ENCODE measurements around the gene PPIP5K2. TPM values are rescaled to one million over a fixed set of nuclear protein-coding genes. Genes with fewer than 3 reads are reported as not detected.

The PPIP5K2 gene
- total and polyA plus RNA-seq, 9 donors = 17.8 to 63.3 (median 45.4) TPM

DNA sequence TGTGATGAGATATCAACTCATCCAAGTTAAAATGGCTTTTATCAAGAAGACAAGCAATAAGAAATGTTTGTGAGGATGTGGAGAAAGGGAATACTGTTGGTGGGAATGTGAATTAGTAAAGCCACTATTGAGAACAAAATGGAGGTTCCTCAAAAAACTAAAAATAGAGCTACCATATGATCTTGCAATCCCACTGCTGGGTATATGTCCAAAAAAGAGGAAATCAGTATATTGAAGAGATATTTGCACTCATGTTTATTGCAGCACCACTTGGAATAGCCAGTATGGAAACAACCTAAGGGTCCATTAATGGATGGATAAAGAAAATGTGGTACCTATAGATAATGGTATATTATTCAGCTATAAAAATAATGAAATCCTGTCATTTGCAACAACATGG is 25.1 kb downstream of the PPIP5K2 start:
- Histone ChIP-seq H3K36me3 (no peaks in the 10 kb centered on the region), H3K9me3 (no peaks in the 10 kb centered on the region), H3K4me3 (no peak overlapping the region), H3K4me1 (ENCODE audit: insufficient read depth) (no peaks in the 10 kb centered on the region), H3K27ac (no peak overlapping the region), H3K27me3 (no peaks in the 10 kb centered on the region)
- no peak for DNase-seq
- TF ChIP-seq EP300 (IDR thresholded peaks at IDR 0.05) (no peak), POLR2A (IDR thresholded peaks at IDR 0.05) (no peak)
- TF ChIP-seq, protein P1, sequence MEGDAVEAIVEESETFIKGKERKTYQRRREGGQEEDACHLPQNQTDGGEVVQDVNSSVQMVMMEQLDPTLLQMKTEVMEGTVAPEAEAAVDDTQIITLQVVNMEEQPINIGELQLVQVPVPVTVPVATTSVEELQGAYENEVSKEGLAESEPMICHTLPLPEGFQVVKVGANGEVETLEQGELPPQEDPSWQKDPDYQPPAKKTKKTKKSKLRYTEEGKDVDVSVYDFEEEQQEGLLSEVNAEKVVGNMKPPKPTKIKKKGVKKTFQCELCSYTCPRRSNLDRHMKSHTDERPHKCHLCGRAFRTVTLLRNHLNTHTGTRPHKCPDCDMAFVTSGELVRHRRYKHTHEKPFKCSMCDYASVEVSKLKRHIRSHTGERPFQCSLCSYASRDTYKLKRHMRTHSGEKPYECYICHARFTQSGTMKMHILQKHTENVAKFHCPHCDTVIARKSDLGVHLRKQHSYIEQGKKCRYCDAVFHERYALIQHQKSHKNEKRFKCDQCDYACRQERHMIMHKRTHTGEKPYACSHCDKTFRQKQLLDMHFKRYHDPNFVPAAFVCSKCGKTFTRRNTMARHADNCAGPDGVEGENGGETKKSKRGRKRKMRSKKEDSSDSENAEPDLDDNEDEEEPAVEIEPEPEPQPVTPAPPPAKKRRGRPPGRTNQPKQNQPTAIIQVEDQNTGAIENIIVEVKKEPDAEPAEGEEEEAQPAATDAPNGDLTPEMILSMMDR (IDR thresholded peaks at IDR 0.05) = no peak
- intact Hi-C loops (cut with DNase I) = no loop called here

DNA sequence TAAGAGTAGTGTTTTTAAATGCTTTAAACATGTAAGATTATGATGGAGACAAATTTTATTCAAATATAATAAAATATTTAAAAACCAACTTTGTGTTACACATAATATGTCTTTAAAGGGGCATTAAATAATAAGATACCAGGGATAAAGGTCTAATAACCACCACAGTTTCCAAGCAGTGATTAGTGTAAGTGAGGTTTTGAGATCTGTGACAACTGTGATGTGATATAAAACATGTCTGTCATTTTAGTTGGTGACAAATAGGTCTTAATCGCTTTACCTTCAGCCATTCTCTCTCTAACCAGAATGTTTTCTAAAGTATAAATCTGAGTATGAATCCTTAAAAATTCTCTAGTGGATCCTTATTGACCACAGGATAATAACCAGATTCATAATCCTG is 28.1 kb downstream of the PPIP5K2 start:
- 96 to 100% (median 98%) methylated on average over 1 of the region's 1 CpG for WGBS, 3 donors
- no peaks in the 10 kb centered on the region for H3K4me1 ChIP-seq (ENCODE audit: insufficient read depth)
- H3K27ac ChIP-seq = no peak overlapping the region
- no peaks in the 10 kb centered on the region for H3K27me3 ChIP-seq
- TF ChIP-seq, protein P1 (IDR thresholded peaks at IDR 0.05) = no peak
- no peak for TF ChIP-seq EP300 (IDR thresholded peaks at IDR 0.05)
- TF ChIP-seq POLR2A (IDR thresholded peaks at IDR 0.05) = no peak
- no peak overlapping the region for H3K4me3 ChIP-seq
- H3K9me3 ChIP-seq = no peaks in the 10 kb centered on the region
- intact Hi-C loops (cut with DNase I) = no loop called here
- H3K36me3 ChIP-seq = no peaks in the 10 kb centered on the region
- DNase-seq = no peak

- H3K27ac ChIP-seq = no peak overlapping the region
- H3K4me3 ChIP-seq = no peak overlapping the region
- intact Hi-C loops (cut with DNase I) = no loop called here
- H3K9me3 ChIP-seq = no peaks in the 10 kb centered on the region
- DNase-seq = no peak
- no peaks in the 10 kb centered on the region for H3K4me1 ChIP-seq (ENCODE audit: insufficient read depth)
- WGBS, 3 donors = 96 to 100% (median 98%) methylated on average over 1 of the region's 1 CpG
- TF ChIP-seq EP300 (IDR thresholded peaks at IDR 0.05) (no peak), POLR2A (IDR thresholded peaks at IDR 0.05) (no peak)
- TF ChIP-seq, protein P1 (IDR thresholded peaks at IDR 0.05) = no peak
- no peaks in the 10 kb centered on the region for H3K27me3 ChIP-seq
- no peaks in the 10 kb centered on the region for H3K36me3 ChIP-seq
These were observed 31.1 kb downstream of the PPIP5K2 start for GRCh38 chr5:103151156-103151555.

- Histone ChIP-seq H3K27me3 (no peaks in the 10 kb centered on the region), H3K4me1 (ENCODE audit: insufficient read depth) (no peaks in the 10 kb centered on the region), H3K36me3 (no peaks in the 10 kb centered on the region), H3K27ac (no peak overlapping the region), H3K4me3 (no peak overlapping the region), H3K9me3 (no peaks in the 10 kb centered on the region)
- DNase-seq = no peak
- intact Hi-C loops (cut with DNase I) = no loop called here
- no peak for TF ChIP-seq EP300 (IDR thresholded peaks at IDR 0.05)
- no peak for TF ChIP-seq POLR2A (IDR thresholded peaks at IDR 0.05)
- TF ChIP-seq, protein P1 (IDR thresholded peaks at IDR 0.05) = no peak
These were observed 46.6 kb downstream of the PPIP5K2 start for GRCh38 chr5:103166706-103167105.

DNA sequence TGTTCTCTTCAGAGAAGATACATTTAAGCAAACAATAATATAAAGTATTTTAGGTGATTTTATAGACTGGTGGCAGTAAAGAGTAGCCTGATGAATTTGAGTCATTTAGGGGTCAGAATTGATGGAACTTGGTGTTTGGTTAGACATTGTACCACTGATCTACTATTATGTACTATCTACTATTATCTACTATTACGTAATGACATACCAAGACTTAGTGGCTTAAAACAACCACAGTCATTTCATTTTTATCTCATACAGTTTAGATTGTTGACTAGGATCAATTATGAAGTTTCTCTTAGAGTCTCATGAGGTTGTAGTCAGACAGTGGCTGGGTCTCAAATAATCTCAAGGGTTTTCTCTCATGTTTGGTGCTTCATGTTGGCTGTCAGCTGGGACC is 54.0 kb downstream of the PPIP5K2 start:
- Histone ChIP-seq H3K4me1 (ENCODE audit: insufficient read depth) (no peaks in the 10 kb centered on the region), H3K4me3 (no peak overlapping the region), H3K27me3 (no peaks in the 10 kb centered on the region), H3K27ac (no peak overlapping the region), H3K9me3 (no peaks in the 10 kb centered on the region), H3K36me3 (no peaks in the 10 kb centered on the region)
- DNase-seq = no peak
- TF ChIP-seq, protein P1 (IDR thresholded peaks at IDR 0.05) = no peak
- TF ChIP-seq POLR2A (IDR thresholded peaks at IDR 0.05) (no peak), EP300 (IDR thresholded peaks at IDR 0.05) (no peak)
- intact Hi-C loops (cut with DNase I) = no loop called here
- WGBS, 3 donors = 98 to 99% (median 98%) methylated on average over 1 of the region's 1 CpG
